ENCODE measurements around the gene TOMM20.

- TF ChIP-seq, protein P1, sequence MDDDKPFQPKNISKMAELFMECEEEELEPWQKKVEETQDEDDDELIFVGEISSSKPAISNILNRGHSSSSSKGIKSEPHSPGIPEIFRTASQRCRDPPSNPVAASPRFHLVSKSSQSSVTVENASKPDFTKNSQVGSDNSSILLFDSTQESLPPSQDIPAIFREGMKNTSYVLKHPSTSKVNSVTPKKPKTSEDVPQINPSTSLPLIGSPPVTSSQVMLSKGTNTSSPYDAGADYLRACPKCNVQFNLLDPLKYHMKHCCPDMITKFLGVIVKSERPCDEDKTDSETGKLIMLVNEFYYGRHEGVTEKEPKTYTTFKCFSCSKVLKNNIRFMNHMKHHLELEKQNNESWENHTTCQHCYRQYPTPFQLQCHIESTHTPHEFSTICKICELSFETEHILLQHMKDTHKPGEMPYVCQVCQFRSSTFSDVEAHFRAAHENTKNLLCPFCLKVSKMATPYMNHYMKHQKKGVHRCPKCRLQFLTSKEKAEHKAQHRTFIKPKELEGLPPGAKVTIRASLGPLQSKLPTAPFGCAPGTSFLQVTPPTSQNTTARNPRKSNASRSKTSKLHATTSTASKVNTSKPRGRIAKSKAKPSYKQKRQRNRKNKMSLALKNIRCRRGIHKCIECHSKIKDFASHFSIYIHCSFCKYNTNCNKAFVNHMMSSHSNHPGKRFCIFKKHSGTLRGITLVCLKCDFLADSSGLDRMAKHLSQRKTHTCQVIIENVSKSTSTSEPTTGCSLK (tag by site-specific recombination; IDR thresholded peaks at IDR 0.05) = no peak
- TF ChIP-seq ZNF670 (tag by site-specific recombination; IDR thresholded peaks at IDR 0.05; ENCODE audit: low read depth) (no peak), SP2 (tag by site-specific recombination; IDR thresholded peaks at IDR 0.05) (no peak), ZNF830 (tag by site-specific recombination; IDR thresholded peaks at IDR 0.05; ENCODE audit: low read depth) (no peak), SETDB1 (IDR thresholded peaks at IDR 0.05; ENCODE audit: insufficient read length, low read length) (no peak)
- TF ChIP-seq, protein P2, sequence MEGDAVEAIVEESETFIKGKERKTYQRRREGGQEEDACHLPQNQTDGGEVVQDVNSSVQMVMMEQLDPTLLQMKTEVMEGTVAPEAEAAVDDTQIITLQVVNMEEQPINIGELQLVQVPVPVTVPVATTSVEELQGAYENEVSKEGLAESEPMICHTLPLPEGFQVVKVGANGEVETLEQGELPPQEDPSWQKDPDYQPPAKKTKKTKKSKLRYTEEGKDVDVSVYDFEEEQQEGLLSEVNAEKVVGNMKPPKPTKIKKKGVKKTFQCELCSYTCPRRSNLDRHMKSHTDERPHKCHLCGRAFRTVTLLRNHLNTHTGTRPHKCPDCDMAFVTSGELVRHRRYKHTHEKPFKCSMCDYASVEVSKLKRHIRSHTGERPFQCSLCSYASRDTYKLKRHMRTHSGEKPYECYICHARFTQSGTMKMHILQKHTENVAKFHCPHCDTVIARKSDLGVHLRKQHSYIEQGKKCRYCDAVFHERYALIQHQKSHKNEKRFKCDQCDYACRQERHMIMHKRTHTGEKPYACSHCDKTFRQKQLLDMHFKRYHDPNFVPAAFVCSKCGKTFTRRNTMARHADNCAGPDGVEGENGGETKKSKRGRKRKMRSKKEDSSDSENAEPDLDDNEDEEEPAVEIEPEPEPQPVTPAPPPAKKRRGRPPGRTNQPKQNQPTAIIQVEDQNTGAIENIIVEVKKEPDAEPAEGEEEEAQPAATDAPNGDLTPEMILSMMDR (tag by site-specific recombination; IDR thresholded peaks at IDR 0.05) = no peak
- TF ChIP-seq, protein P3, sequence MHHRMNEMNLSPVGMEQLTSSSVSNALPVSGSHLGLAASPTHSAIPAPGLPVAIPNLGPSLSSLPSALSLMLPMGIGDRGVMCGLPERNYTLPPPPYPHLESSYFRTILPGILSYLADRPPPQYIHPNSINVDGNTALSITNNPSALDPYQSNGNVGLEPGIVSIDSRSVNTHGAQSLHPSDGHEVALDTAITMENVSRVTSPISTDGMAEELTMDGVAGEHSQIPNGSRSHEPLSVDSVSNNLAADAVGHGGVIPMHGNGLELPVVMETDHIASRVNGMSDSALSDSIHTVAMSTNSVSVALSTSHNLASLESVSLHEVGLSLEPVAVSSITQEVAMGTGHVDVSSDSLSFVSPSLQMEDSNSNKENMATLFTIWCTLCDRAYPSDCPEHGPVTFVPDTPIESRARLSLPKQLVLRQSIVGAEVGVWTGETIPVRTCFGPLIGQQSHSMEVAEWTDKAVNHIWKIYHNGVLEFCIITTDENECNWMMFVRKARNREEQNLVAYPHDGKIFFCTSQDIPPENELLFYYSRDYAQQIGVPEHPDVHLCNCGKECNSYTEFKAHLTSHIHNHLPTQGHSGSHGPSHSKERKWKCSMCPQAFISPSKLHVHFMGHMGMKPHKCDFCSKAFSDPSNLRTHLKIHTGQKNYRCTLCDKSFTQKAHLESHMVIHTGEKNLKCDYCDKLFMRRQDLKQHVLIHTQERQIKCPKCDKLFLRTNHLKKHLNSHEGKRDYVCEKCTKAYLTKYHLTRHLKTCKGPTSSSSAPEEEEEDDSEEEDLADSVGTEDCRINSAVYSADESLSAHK (tag by site-specific recombination; IDR thresholded peaks at IDR 0.05) = no peak
- TF ChIP-seq, protein P4, sequence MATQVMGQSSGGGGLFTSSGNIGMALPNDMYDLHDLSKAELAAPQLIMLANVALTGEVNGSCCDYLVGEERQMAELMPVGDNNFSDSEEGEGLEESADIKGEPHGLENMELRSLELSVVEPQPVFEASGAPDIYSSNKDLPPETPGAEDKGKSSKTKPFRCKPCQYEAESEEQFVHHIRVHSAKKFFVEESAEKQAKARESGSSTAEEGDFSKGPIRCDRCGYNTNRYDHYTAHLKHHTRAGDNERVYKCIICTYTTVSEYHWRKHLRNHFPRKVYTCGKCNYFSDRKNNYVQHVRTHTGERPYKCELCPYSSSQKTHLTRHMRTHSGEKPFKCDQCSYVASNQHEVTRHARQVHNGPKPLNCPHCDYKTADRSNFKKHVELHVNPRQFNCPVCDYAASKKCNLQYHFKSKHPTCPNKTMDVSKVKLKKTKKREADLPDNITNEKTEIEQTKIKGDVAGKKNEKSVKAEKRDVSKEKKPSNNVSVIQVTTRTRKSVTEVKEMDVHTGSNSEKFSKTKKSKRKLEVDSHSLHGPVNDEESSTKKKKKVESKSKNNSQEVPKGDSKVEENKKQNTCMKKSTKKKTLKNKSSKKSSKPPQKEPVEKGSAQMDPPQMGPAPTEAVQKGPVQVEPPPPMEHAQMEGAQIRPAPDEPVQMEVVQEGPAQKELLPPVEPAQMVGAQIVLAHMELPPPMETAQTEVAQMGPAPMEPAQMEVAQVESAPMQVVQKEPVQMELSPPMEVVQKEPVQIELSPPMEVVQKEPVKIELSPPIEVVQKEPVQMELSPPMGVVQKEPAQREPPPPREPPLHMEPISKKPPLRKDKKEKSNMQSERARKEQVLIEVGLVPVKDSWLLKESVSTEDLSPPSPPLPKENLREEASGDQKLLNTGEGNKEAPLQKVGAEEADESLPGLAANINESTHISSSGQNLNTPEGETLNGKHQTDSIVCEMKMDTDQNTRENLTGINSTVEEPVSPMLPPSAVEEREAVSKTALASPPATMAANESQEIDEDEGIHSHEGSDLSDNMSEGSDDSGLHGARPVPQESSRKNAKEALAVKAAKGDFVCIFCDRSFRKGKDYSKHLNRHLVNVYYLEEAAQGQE (tag by site-specific recombination; IDR thresholded peaks at IDR 0.05) = no peak
- TF ChIP-seq, protein P5, sequence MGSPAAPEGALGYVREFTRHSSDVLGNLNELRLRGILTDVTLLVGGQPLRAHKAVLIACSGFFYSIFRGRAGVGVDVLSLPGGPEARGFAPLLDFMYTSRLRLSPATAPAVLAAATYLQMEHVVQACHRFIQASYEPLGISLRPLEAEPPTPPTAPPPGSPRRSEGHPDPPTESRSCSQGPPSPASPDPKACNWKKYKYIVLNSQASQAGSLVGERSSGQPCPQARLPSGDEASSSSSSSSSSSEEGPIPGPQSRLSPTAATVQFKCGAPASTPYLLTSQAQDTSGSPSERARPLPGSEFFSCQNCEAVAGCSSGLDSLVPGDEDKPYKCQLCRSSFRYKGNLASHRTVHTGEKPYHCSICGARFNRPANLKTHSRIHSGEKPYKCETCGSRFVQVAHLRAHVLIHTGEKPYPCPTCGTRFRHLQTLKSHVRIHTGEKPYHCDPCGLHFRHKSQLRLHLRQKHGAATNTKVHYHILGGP (tag by site-specific recombination; IDR thresholded peaks at IDR 0.05) = no peak
Observed at GRCh38 chr1:235073968-235074522, 54.6 kb downstream of the TOMM20 start.
